Activated CD4-positive, alpha-beta memory T cell treated with anti-CD3 and anti-CD28 coated beads for 36 hours (primary cell): ENCODE data around the gene HSPBP1. TPM values are rescaled to one million over a fixed set of nuclear protein-coding genes. Genes with fewer than 3 reads are reported as not detected.

Source experiments
- CTCF ChIA-PET: fragments of 350-600 bp; sonication (Branson Sonifier 250); formaldehyde crosslinking; loops from one replicate; lab custom pipeline; 2021; ENCODE audit warnings: antibody characterized with exemption, inconsistent platforms; lab: Charles Lee
- POLR2A ChIA-PET: fragments of 350-600 bp; sonication (Branson Sonifier 250); formaldehyde crosslinking; loops from one replicate; lab custom pipeline; 2021; ENCODE audit warnings: antibody characterized with exemption; lab: Charles Lee
- DNase-seq: peaks from one replicate; pipeline ENCODE4 v3.0.0-alpha.2; 2020
- H3K27ac Mint-ChIP-seq: one replicate; pipeline ENCODE4 v1.8.0; 2021; ENCODE audit warnings: mixed read lengths
- H3K27me3 Mint-ChIP-seq: one replicate; pipeline ENCODE4 v1.8.0; 2021; ENCODE audit warnings: mixed read lengths
- H3K36me3 Mint-ChIP-seq: one replicate; pipeline ENCODE4 v1.8.0; 2021; ENCODE audit warnings: mixed read lengths
- H3K4me1 Mint-ChIP-seq: one replicate; pipeline ENCODE4 v1.8.0; 2021; ENCODE audit warnings: low read depth, mixed read lengths
- H3K4me3 Mint-ChIP-seq: one replicate; pipeline ENCODE4 v1.8.0; 2021; ENCODE audit warnings: mild to moderate bottlenecking, mixed read lengths
- H3K9me3 Mint-ChIP-seq: one replicate; pipeline ENCODE4 v1.8.0; 2021; ENCODE audit warnings: mixed read lengths
- intact Hi-C: fragments of 100-400 bp; cut with micrococcal nuclease; formaldehyde crosslinking; loops from one replicate; pipeline ENCODE4 v1.15.1; 2023
- total RNA-seq, 2 experiments: library from RNA; stranded (reverse); gene quantifications; one replicate each; pipeline ENCODE4 v1.2.3, GENCODE V29; 2021

The HSPBP1 gene
- total RNA-seq, 2 experiments from 2014 or later = 45.0 to 45.4 TPM

GRCh38 chr19:55257461-55258420 is 22.2 kb downstream of the HSPBP1 start:
- POLR2A ChIA-PET = interaction anchor here (0.7 to 3.4 kb wide), 3 partner anchors 81 to 168 kb away, joined by 3 to 20 read pairs (median 12); partner anchors contain the start of genes KMT5C and TMEM238
- H3K4me1 Mint-ChIP-seq = peaks cover 43% of the 10 kb centered on the region
- H3K36me3 Mint-ChIP-seq = peaks cover 37% of the 10 kb centered on the region
- intact Hi-C loops = loop anchor here (2.0 to 10.0 kb wide), 6 partner anchors 35 to 385 kb away; partner anchors contain the start of genes PPP1R12C, ZNF580, ZNF581 and ZNF628
- CTCF ChIA-PET = interaction anchor here (1.0 kb wide), 1 partner anchor 126 kb away, joined by 3 read pairs; the partner anchor contains the start of gene TMEM238
- H3K27me3 Mint-ChIP-seq = no peaks in the 10 kb centered on the region
- peak overlapping the region; percentile 98 for H3K27ac Mint-ChIP-seq
- no peaks in the 10 kb centered on the region for H3K9me3 Mint-ChIP-seq
- DNase-seq = peak; percentile 53
- peak overlapping the region; percentile 93 for H3K4me3 Mint-ChIP-seq

DNA sequence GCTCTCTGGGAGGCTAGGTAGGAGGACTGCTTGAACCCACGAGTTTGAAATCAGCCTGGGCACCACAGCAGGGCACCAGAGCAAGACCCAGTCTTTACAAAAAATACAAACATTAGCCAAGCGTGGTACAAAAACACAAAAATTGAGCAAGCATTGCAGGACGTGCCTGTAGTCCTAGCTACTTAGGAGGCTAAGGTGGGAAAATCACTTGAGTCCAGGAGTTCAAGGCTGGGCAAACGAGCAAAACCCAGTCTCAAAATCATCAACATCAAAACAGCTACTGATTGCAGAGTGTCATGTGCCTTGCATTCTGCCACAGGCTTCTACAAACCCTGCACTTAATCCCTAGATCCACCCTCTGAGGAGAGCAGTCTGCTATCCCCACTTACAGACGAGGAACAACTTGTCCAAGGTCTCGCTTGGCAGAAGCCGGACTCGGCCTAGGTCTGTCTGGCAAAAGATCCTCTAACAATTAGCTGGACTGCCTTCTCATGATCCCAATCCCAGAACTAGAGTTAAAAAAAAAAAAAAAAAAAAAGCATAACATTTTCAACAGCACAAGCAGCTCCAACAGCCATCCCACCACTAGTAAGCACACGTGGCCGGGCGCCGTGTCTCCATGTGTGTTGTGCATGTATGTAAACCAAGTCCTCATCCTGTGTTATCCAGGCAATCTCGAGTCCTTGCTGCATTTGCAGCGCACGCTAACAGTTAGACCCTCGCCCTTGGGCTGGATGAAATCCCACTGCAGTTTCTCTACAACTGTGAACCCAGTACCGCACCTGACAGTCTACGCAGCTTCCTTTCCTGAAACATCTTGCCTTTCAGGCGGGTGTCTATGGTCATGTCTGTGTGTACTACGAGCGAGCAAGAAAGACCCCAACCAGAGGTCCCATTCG is 23.1 kb downstream of the HSPBP1 start:
- Mint-ChIP-seq H3K9me3 (no peaks in the 10 kb centered on the region), H3K4me1 (peaks cover 50% of the 10 kb centered on the region), H3K4me3 (peak overlapping the region; percentile 93), H3K36me3 (peaks cover 33% of the 10 kb centered on the region), H3K27ac (peak overlapping the region; percentile 98), H3K27me3 (no peaks in the 10 kb centered on the region)
- ChIA-PET CTCF (interaction anchor here (0.8 to 2.6 kb wide), 5 partner anchors 44 to 376 kb away, joined by 3 to 9 read pairs (median 4); partner anchors contain the start of genes KMT5C and TMEM238), POLR2A (interaction anchor here (0.6 to 3.9 kb wide), 5 partner anchors 9 to 127 kb away, joined by 3 to 20 read pairs (median 12); partner anchors contain the start of genes HSPBP1, KMT5C and TMEM238)
- peak; percentile 32 for DNase-seq
- intact Hi-C loops = loop anchor here (5.0 to 10.0 kb wide), 3 partner anchors 35 to 385 kb away; partner anchors contain the start of genes ZNF580 and ZNF581

- peaks cover 41% of the 10 kb centered on the region for H3K36me3 Mint-ChIP-seq
- H3K4me1 Mint-ChIP-seq = peaks cover 60% of the 10 kb centered on the region
- peak overlapping the region; percentile 98 for H3K27ac Mint-ChIP-seq
- CTCF ChIA-PET = interaction anchor here (0.8 to 2.6 kb wide), 8 partner anchors 44 to 397 kb away, joined by 3 to 9 read pairs (median 4); partner anchors contain the start of genes KMT5C and ZNF628
- POLR2A ChIA-PET = interaction anchor here (0.6 to 3.9 kb wide), 9 partner anchors 24 to 886 kb away, joined by 3 to 20 read pairs (median 5); partner anchors contain the start of genes HSPBP1, KMT5C, RPL28 and TMEM238
- DNase-seq = peak; percentile 80
- intact Hi-C loops = loop anchor here (5.0 to 10.0 kb wide), 3 partner anchors 36 to 386 kb away; partner anchors contain the start of genes ZNF580 and ZNF581
- H3K4me3 Mint-ChIP-seq = peak overlapping the region; percentile 93
- no peaks in the 10 kb centered on the region for H3K9me3 Mint-ChIP-seq
- no peaks in the 10 kb centered on the region for H3K27me3 Mint-ChIP-seq
Measured at GRCh38 chr19:55255618-55256423, 24.1 kb downstream of the HSPBP1 start.

DNA sequence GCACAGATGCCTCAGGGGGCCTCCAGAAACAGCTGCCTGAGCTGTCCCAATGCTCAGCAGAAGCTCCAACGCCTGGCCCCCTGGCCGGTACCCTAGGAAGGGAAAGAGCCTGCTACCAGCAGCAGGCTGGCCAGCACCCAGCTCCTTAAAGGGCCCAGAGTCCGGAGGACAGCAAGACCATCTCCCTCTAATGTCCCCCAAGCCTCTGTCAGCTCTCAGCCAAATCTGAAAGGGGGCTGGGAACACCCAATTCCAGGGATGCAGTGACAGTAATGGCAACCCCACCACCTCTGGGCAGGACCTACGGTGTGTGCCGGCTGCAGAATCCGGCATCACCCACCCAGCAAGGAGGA is 25.3 kb downstream of the HSPBP1 start:
- no peak for DNase-seq
- Mint-ChIP-seq H3K4me1 (peaks cover 57% of the 10 kb centered on the region), H3K9me3 (no peaks in the 10 kb centered on the region), H3K27ac (peak overlapping the region; percentile 98), H3K4me3 (peak overlapping the region; percentile 93), H3K27me3 (no peaks in the 10 kb centered on the region), H3K36me3 (peaks cover 44% of the 10 kb centered on the region)
- ChIA-PET CTCF (interaction anchor here (0.9 to 2.6 kb wide), 6 partner anchors 47 to 399 kb away, joined by 3 to 9 read pairs (median 3); partner anchors contain the start of gene KMT5C), POLR2A (interaction anchor here (1.1 to 3.9 kb wide), 4 partner anchors 25 to 153 kb away, joined by 3 to 18 read pairs (median 10); partner anchors contain the start of genes HSPBP1, RPL28 and UBE2S)
- intact Hi-C loops = loop anchor here (10.0 kb wide), 1 partner anchor 80 kb away; no protein-coding TSS in a partner anchor

- Mint-ChIP-seq H3K4me1 (peaks cover 55% of the 10 kb centered on the region), H3K27ac (peak overlapping the region; percentile 98), H3K4me3 (peak overlapping the region; percentile 93), H3K36me3 (peaks cover 44% of the 10 kb centered on the region), H3K9me3 (no peaks in the 10 kb centered on the region), H3K27me3 (no peaks in the 10 kb centered on the region)
- intact Hi-C loops = loop anchor here (10.0 kb wide), 1 partner anchor 79 kb away; no protein-coding TSS in a partner anchor
- ChIA-PET CTCF (interaction anchor here (0.6 to 2.6 kb wide), 4 partner anchors 48 to 401 kb away, joined by 3 to 9 read pairs (median 4); partner anchors contain the start of genes KMT5C and U2AF2), POLR2A (interaction anchor here (0.6 to 3.9 kb wide), 7 partner anchors 26 to 389 kb away, joined by 3 to 18 read pairs (median 5); partner anchors contain the start of genes HSPBP1, KMT5C, RPL28 and TMEM238)
- peak; percentile 79 for DNase-seq
Measured at GRCh38 chr19:55253842-55254624, 25.9 kb downstream of the HSPBP1 start.

- ChIA-PET POLR2A (interaction anchor here (0.8 to 3.9 kb wide), 6 partner anchors 27 to 154 kb away, joined by 3 to 18 read pairs (median 4); partner anchors contain the start of genes HSPBP1, KMT5C, TMEM238 and UBE2S), CTCF (interaction anchor here (1.2 kb wide), 1 partner anchor 130 kb away, joined by 3 read pairs; no protein-coding TSS in a partner anchor)
- Mint-ChIP-seq H3K36me3 (peaks cover 46% of the 10 kb centered on the region), H3K9me3 (no peaks in the 10 kb centered on the region), H3K4me1 (peaks cover 64% of the 10 kb centered on the region), H3K4me3 (peak overlapping the region; percentile 93), H3K27me3 (no peaks in the 10 kb centered on the region), H3K27ac (peak overlapping the region; percentile 98)
- DNase-seq = no peak
- intact Hi-C loops = loop anchor here (10.0 kb wide), 1 partner anchor 78 kb away; no protein-coding TSS in a partner anchor
Measured at GRCh38 chr19:55252760-55253663, 26.9 kb downstream of the HSPBP1 start.

DNA sequence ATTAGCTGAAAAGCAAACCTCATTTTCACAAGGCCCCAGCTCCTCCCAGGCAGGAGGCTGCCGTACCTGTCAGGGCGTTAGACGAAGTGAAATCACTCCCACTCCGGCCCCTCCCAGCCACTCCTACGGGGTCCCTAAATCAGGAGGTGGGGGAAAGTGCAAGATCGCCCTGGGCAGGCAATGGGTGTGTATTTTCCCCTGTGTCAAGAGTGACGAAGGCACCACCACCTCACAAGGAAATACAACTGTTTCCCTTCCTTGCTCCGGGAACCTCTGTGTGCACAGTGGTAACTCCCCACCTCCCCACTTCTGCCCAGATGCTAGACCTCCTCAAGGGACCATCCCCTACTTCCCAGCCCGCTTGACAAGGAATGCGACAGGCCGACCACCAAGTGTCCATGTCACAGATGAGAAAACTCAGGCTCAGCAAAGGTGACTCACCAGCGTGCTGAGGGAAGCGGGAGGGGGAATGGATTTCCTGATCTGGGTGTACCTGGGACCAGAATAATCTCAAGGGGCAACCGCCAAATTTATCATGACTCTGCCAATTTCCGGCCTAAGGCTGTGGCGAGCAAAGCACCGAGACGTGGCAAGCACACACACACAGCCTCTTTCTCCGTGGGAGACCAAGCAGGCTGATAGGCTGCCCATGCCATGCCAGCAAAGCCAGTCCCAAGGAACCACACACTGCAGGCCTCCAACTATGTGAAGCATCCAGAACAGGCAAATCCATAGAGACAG is 28.4 kb downstream of the HSPBP1 start:
- Mint-ChIP-seq H3K9me3 (no peaks in the 10 kb centered on the region), H3K27ac (peak overlapping the region; percentile 98), H3K4me1 (peaks cover 61% of the 10 kb centered on the region), H3K27me3 (no peaks in the 10 kb centered on the region), H3K4me3 (peak overlapping the region; percentile 64), H3K36me3 (peaks cover 36% of the 10 kb centered on the region)
- ChIA-PET CTCF (interaction anchor here (0.5 to 1.2 kb wide), 3 partner anchors 16 to 167 kb away, joined by 3 read pairs; no protein-coding TSS in a partner anchor), POLR2A (interaction anchor here (0.8 to 1.3 kb wide), 3 partner anchors 8 to 139 kb away, joined by 3 to 6 read pairs (median 4); partner anchors contain the start of genes KMT5C and PPP6R1)
- peak; percentile 75 for DNase-seq
- intact Hi-C loops = loop anchor here (1.0 to 10.0 kb wide), 2 partner anchors 8 to 77 kb away; partner anchors contain the start of gene PPP6R1
